ENCODE measurements around the gene PIGR.

PIGR gene

GRCh38 chr1:206909883-206910318 lies 36.4 kb downstream of the PIGR start:
- no peak for DNase-seq (ENCODE audit: low spot score)

- DNase-seq (ENCODE audit: low spot score), result no peak
Observed at GRCh38 chr1:206909161-206909882, 36.9 kb downstream of the PIGR start.

GRCh38 chr1:206908038-206908437 lies 38.2 kb downstream of the PIGR start:
- no peak for DNase-seq (ENCODE audit: low spot score)

GRCh38 chr1:206907304-206907991 lies 38.8 kb downstream of the PIGR start:
- DNase-seq (ENCODE audit: low spot score), result no peak

GRCh38 chr1:206905295-206906164 lies 40.7 kb downstream of the PIGR start:
- peak; percentile 48 for DNase-seq (ENCODE audit: low spot score)

GRCh38 chr1:206904423-206905142 lies 41.7 kb downstream of the PIGR start:
- DNase-seq (ENCODE audit: low spot score), result no peak

- DNase-seq (ENCODE audit: low spot score), result no peak
Observed at GRCh38 chr1:206903687-206904086, 42.6 kb downstream of the PIGR start.

- DNase-seq (ENCODE audit: low spot score), result no peak
Observed at GRCh38 chr1:206902702-206903101, 43.6 kb downstream of the PIGR start.

- DNase-seq (ENCODE audit: low spot score), result no peak
Observed at GRCh38 chr1:206901944-206902343, 44.3 kb downstream of the PIGR start.

- DNase-seq (ENCODE audit: low spot score), result no peak
Observed at GRCh38 chr1:206900149-206900548, 46.1 kb downstream of the PIGR start.

GRCh38 chr1:206899717-206900116 lies 46.5 kb downstream of the PIGR start:
- no peak for DNase-seq (ENCODE audit: low spot score)

- DNase-seq (ENCODE audit: low spot score), result no peak
Observed at GRCh38 chr1:206898915-206899431, 47.3 kb downstream of the PIGR start.

- DNase-seq (ENCODE audit: low spot score), result no peak
Observed at GRCh38 chr1:206898089-206898914, 48.0 kb downstream of the PIGR start.

- DNase-seq (ENCODE audit: low spot score), result no peak
Observed at GRCh38 chr1:206897175-206897574, 49.1 kb downstream of the PIGR start, which contains the start of gene IL24. Gene IL24, plus strand, starts transcription at chr1:206897443. Its CDS starts 390 bp downstream, at chr1:206897833.

- DNase-seq (ENCODE audit: low spot score), result no peak
Observed at GRCh38 chr1:206896261-206896660, 50.0 kb downstream of the PIGR start.

GRCh38 chr1:206895837-206896242 lies 50.4 kb downstream of the PIGR start:
- no peak for DNase-seq (ENCODE audit: low spot score)

- DNase-seq (ENCODE audit: low spot score), result no peak
Observed at GRCh38 chr1:206895325-206895724, 50.9 kb downstream of the PIGR start.

- DNase-seq (ENCODE audit: low spot score), result no peak
Observed at GRCh38 chr1:206893380-206893779, 52.9 kb downstream of the PIGR start.

- no peak for DNase-seq (ENCODE audit: low spot score)
Observed at GRCh38 chr1:206892351-206892984, 53.8 kb downstream of the PIGR start.

GRCh38 chr1:206891412-206891811 lies 54.9 kb downstream of the PIGR start:
- no peak for DNase-seq (ENCODE audit: low spot score)
